Stimulated activated CD4-positive, alpha-beta T cell treated with anti-CD3 and anti-CD28 coated beads, Interleukin-2, amount 100 ng/mL, for 24 hours (primary cell): ENCODE results near the gene DCLK3.

Source experiments
- DNase-seq, 2 donors: peaks; one replicate each; pipeline ENCODE4 v3.0.0-alpha.2; 2020

Gene DCLK3

GRCh38 chr3:36763850-36764703 lies at the start of gene DCLK3:
TSS of gene DCLK3 (minus strand) at chr3:36764553. CDS start at chr3:36764263, 290 bp downstream.
- peak in 1 of 2 donors; percentile 31 for DNase-seq

GRCh38 chr3:36813305-36813704 lies 49.0 kb upstream of the DCLK3 start:
- no peak for DNase-seq

- DNase-seq: no peak
These were observed 47.9 kb upstream of the DCLK3 start for GRCh38 chr3:36812240-36812639.

- DNase-seq: no peak
These were observed 47.4 kb upstream of the DCLK3 start for GRCh38 chr3:36811768-36812167.

GRCh38 chr3:36804295-36805055 lies 40.1 kb upstream of the DCLK3 start:
- no peak for DNase-seq

- DNase-seq: no peak
These were observed 38.9 kb upstream of the DCLK3 start for GRCh38 chr3:36803091-36803791.

- DNase-seq: no peak
These were observed 36.3 kb upstream of the DCLK3 start for GRCh38 chr3:36800533-36801116.

GRCh38 chr3:36796881-36797280 lies 32.5 kb upstream of the DCLK3 start:
- DNase-seq: no peak

- DNase-seq: no peak
These were observed 31.8 kb upstream of the DCLK3 start for GRCh38 chr3:36796161-36796560.

GRCh38 chr3:36795622-36796021 lies 31.3 kb upstream of the DCLK3 start:
- no peak for DNase-seq

GRCh38 chr3:36792342-36792741 lies 28.0 kb upstream of the DCLK3 start:
- DNase-seq: peak in 1 of 2 donors; percentile 11

GRCh38 chr3:36790765-36791164 lies 26.4 kb upstream of the DCLK3 start:
- no peak for DNase-seq

GRCh38 chr3:36786921-36787890 lies 22.9 kb upstream of the DCLK3 start:
- no peak for DNase-seq

- DNase-seq: no peak
These were observed 19.8 kb upstream of the DCLK3 start for GRCh38 chr3:36784138-36784635.

GRCh38 chr3:36777424-36778218 lies 13.3 kb upstream of the DCLK3 start:
- no peak for DNase-seq

- DNase-seq: no peak
These were observed 12.1 kb upstream of the DCLK3 start for GRCh38 chr3:36776436-36776835.

- no peak for DNase-seq
These were observed 9.7 kb upstream of the DCLK3 start for GRCh38 chr3:36774052-36774451.

GRCh38 chr3:36771931-36772330 lies 7.6 kb upstream of the DCLK3 start:
- DNase-seq: no peak

GRCh38 chr3:36769926-36770325 lies 5.6 kb upstream of the DCLK3 start:
- DNase-seq: no peak

- DNase-seq: no peak
These were observed 751 bp upstream of the DCLK3 start for GRCh38 chr3:36765104-36765503.

GRCh38 chr3:36764704-36765038 lies 318 bp upstream of the DCLK3 start:
- no peak for DNase-seq
